Keratinocyte (primary cell): ENCODE results near the gene LGI4. TPM values are rescaled to one million over a fixed set of nuclear protein-coding genes. Genes with fewer than 3 reads are reported as not detected.

Experiments used
- DNase-seq: peaks from one replicate; pipeline ENCODE4 v3.0.0-alpha.2; 2011; ENCODE audit warnings: low read depth, missing footprints, low spot score
- FAIRE-seq: peaks from 2 replicates; lab custom pipeline; 2011; peaks lifted over from hg19 to GRCh38; lab: Jason Lieb, UNC
- H2AFZ ChIP-seq: 2 replicates; pipeline ENCODE4 v1.6.0; 2012; ENCODE audit warnings: low read length, control low read depth, inconsistent platforms; ENCODE audit not compliant: control insufficient read depth
- H3K27ac ChIP-seq: 2 replicates; pipeline ENCODE4 v1.5.1; 2011; ENCODE audit warnings: low read length; ENCODE audit not compliant: control insufficient read depth, insufficient read depth
- H3K27me3 ChIP-seq: 3 replicates; pipeline ENCODE4 v1.6.0; 2011; ENCODE audit warnings: low read length; ENCODE audit not compliant: control insufficient read depth, insufficient read depth; ENCODE audit errors: extremely low read depth
- H3K36me3 ChIP-seq, 2 experiments: 2 replicates in 1 of 2; 3 replicates in 1 of 2; pipeline ENCODE4 v1.5.1; 2011; ENCODE audit warnings: low read length in 2 of 2, mild to moderate bottlenecking in 1 of 2; ENCODE audit not compliant: control insufficient read depth in 2 of 2, insufficient read depth in 2 of 2; ENCODE audit errors: extremely low read depth in 1 of 2
- H3K4me1 ChIP-seq: 3 replicates; pipeline ENCODE4 v1.5.1; 2011; ENCODE audit warnings: low read length; ENCODE audit not compliant: control insufficient read depth, insufficient read depth; ENCODE audit errors: extremely low read depth
- H3K4me2 ChIP-seq: 3 replicates; pipeline ENCODE4 v1.6.0; 2011; ENCODE audit warnings: low read depth, low read length; ENCODE audit not compliant: control insufficient read depth, insufficient read depth; ENCODE audit errors: extremely low read depth
- H3K4me3 ChIP-seq, 3 experiments: fragments of 200-600 bp in 1 of 3; sonication (generic) in 1 of 3; 2 replicates in 2 of 3; 3 replicates in 1 of 3; pipeline ENCODE4 v1.5.1; 2011 to 2016; ENCODE audit warnings: low read length in 3 of 3, mild to moderate bottlenecking in 3 of 3, control low read depth in 2 of 3, inconsistent platforms in 1 of 3, low read depth in 1 of 3, mixed read lengths in 1 of 3, mixed run types in 1 of 3, moderate library complexity in 1 of 3; ENCODE audit not compliant: control insufficient read depth in 2 of 3, insufficient read depth in 2 of 3; ENCODE audit errors: extremely low read depth in 1 of 3
- H3K79me2 ChIP-seq: 2 replicates; pipeline ENCODE4 v1.6.0; 2012; ENCODE audit warnings: low read length; ENCODE audit not compliant: control insufficient read depth, insufficient read depth
- H3K9ac ChIP-seq: 3 replicates; pipeline ENCODE4 v1.6.0; 2011; ENCODE audit warnings: low read length; ENCODE audit not compliant: control insufficient read depth, insufficient read depth; ENCODE audit errors: extremely low read depth
- H3K9me1 ChIP-seq: 3 replicates; pipeline ENCODE4 v1.6.0; 2011; ENCODE audit warnings: low read length; ENCODE audit not compliant: control insufficient read depth, insufficient read depth; ENCODE audit errors: extremely low read depth
- H3K9me3 ChIP-seq: 2 replicates; pipeline ENCODE4 v1.5.1; 2012; ENCODE audit warnings: low read depth, low read length; ENCODE audit not compliant: control insufficient read depth
- H4K20me1 ChIP-seq: 3 replicates; pipeline ENCODE4 v1.6.0; 2011; ENCODE audit warnings: low read length; ENCODE audit not compliant: control insufficient read depth, insufficient read depth; ENCODE audit errors: extremely low read depth
- CTCF ChIP-seq, 3 experiments: IDR thresholded peaks in 1 of 3; conservative IDR thresholded peaks in 1 of 3; optimal IDR thresholded peaks in 1 of 3; 2 replicates in 2 of 3; 3 replicates in 1 of 3; pipeline versions ENCODE3 to v1.5.1; 2011; ENCODE audit warnings: low read length in 3 of 3, mild to moderate bottlenecking in 3 of 3, moderate library complexity in 2 of 3, control low read depth in 1 of 3, inconsistent platforms in 1 of 3; ENCODE audit not compliant: insufficient read depth in 2 of 3; ENCODE audit errors: extremely low read depth in 1 of 3
- EZH2 ChIP-seq: IDR thresholded peaks from one replicate; pipeline ENCODE4 v1.6.1; 2012; ENCODE audit warnings: inconsistent platforms, mild to moderate bottlenecking, low read length, moderate library complexity
- dilution Hi-C: fragments of 300-500 bp; cut with MboI; formaldehyde crosslinking; loops from one replicate; pipeline ENCODE4 v1.7.0; 2020; ENCODE audit warnings: low sequenced_read_pairs; ENCODE audit not compliant: extremely low pct_ligation_motif_present
- polyA plus RNA-seq, 5 experiments: library from polyadenylated mRNA; depleted of rRNA in 3 of 5; stranded (reverse) in 3 of 5; stranded (forward) in 1 of 5; unstranded in 1 of 5; fragments of >200 nt; gene quantifications; 1 replicate in 1 of 5; 2 replicates in 3 of 5; 3 replicates in 1 of 5; pipeline versions ENCODE4 v1.2.1 to v1.2.3, GENCODE V29; 2011 to 2012; ENCODE audit warnings: missing spikeins in 2 of 5, low read depth in 1 of 5, low replicate concordance in 1 of 5

The LGI4 gene
- polyA plus RNA-seq, 1 donor (not counting 4 experiments of a cell fraction or from before 2014, with no cell fraction given): 0.01 TPM

- H2AFZ ChIP-seq: no peak overlapping the region
- dilution Hi-C loops: no loop called here
- H3K9me1 ChIP-seq: no peaks in the 10 kb centered on the region
- H3K27me3 ChIP-seq: no peaks in the 10 kb centered on the region
- H3K4me3 ChIP-seq: peak overlapping the region; percentile 30 to 93 (median 35)
- H3K27ac ChIP-seq: peak overlapping the region; percentile 87
- H3K79me2 ChIP-seq: peaks cover 38% of the 10 kb centered on the region
- no peaks in the 10 kb centered on the region for H3K9me3 ChIP-seq
- peaks cover 7 to 19% of the 10 kb centered on the region in 2 experiments for H3K36me3 ChIP-seq
- peak overlapping the region; percentile 74 for H3K9ac ChIP-seq
- no peaks in the 10 kb centered on the region for H4K20me1 ChIP-seq
- FAIRE-seq (no peak), DNase-seq (no peak)
- peak overlapping the region; percentile 100 for H3K4me2 ChIP-seq
- TF ChIP-seq EZH2: no peak
- TF ChIP-seq CTCF (optimal IDR thresholded peaks at IDR 0.05 in 1 of 3, IDR thresholded peaks at IDR 0.05 in 1 of 3, conservative IDR thresholded peaks at IDR 0.05 in 1 of 3; ENCODE audit: extremely low read depth in 1 of 3, insufficient read depth in 2 of 3, low read length in 3 of 3): no peak
- peaks cover 82% of the 10 kb centered on the region for H3K4me1 ChIP-seq
These were observed 15.2 kb downstream of the LGI4 start for GRCh38 chr19:35119578-35120155.

- peaks cover 82% of the 10 kb centered on the region for H3K4me1 ChIP-seq
- dilution Hi-C loops: no loop called here
These were observed 15.8 kb downstream of the LGI4 start for GRCh38 chr19:35119091-35119490.

More at GRCh38 chr19:35119091-35119490, 15.8 kb downstream of the LGI4 start:
- Histone ChIP-seq H3K9me1 (no peaks in the 10 kb centered on the region), H3K4me3 (peak overlapping the region; percentile 30 to 93 (median 35)), H3K4me2 (peak overlapping the region; percentile 100), H2AFZ (no peak overlapping the region), H4K20me1 (no peaks in the 10 kb centered on the region), H3K9me3 (no peaks in the 10 kb centered on the region), H3K79me2 (peaks cover 38% of the 10 kb centered on the region), H3K27me3 (no peaks in the 10 kb centered on the region), H3K36me3 (peaks cover 7 to 19% of the 10 kb centered on the region in 2 experiments), H3K27ac (peak overlapping the region; percentile 87), H3K9ac (peak overlapping the region; percentile 73)
- TF ChIP-seq EZH2: no peak
- no peak for TF ChIP-seq CTCF (optimal IDR thresholded peaks at IDR 0.05 in 1 of 3, IDR thresholded peaks at IDR 0.05 in 1 of 3, conservative IDR thresholded peaks at IDR 0.05 in 1 of 3; ENCODE audit: extremely low read depth in 1 of 3, insufficient read depth in 2 of 3, low read length in 3 of 3)
- DNase-seq (no peak), FAIRE-seq (no peak)
